Esophagus muscularis mucosa (tissue), 4 donors: ENCODE data around the gene GLS. TPM values are rescaled to one million over a fixed set of nuclear protein-coding genes. Genes with fewer than 3 reads are reported as not detected.
A peak's percentile ranks its signal among the peaks of the same experiment; 100 is the strongest.
"Not testable (repeated sequence)": the region's sequence is repeated elsewhere in the genome, so short reads cannot be mapped to it uniquely, and the experiment has no call there.

ENCODE experiments used
- DNase-seq: peaks from one replicate; pipeline ENCODE4 v3.0.0-alpha.2; 2017; ENCODE audit errors: extremely low spot score
- H3K27ac ChIP-seq, 4 donors: fragments of 200-600 bp; sonication (generic); replicated peaks in 1 of 4; 1 replicate in 3 of 4; 2 replicates in 1 of 4; pipeline ENCODE4 v1.5.1; 2016 to 2019; ENCODE audit warnings: mild to moderate bottlenecking in 1 of 4
- H3K27me3 ChIP-seq, 4 donors: fragments of 200-600 bp; sonication (generic); one replicate each; pipeline versions ENCODE4 v1.5.1 to v1.6.0; 2016 to 2019
- H3K36me3 ChIP-seq, 4 donors: fragments of 200-600 bp; sonication (generic); one replicate each; pipeline ENCODE4 v1.5.1; 2016 to 2019
- H3K4me1 ChIP-seq, 4 donors: fragments of 200-600 bp; sonication (generic); one replicate each; pipeline ENCODE4 v1.5.1; 2016 to 2019
- H3K4me3 ChIP-seq, 4 donors: fragments of 200-600 bp; sonication (generic); 1 replicate in 2 of 4; 2 replicates in 2 of 4; pipeline ENCODE4 v1.5.1; 2016 to 2019; ENCODE audit warnings: mild to moderate bottlenecking in 4 of 4, moderate library complexity in 1 of 4
- H3K9me3 ChIP-seq, 4 donors: fragments of 200-600 bp; sonication (generic); 1 replicate in 3 of 4; 2 replicates in 1 of 4; pipeline ENCODE4 v1.5.1; 2016 to 2019
- EP300 ChIP-seq: sonication (generic); formaldehyde crosslinking; IDR thresholded peaks from one replicate; pipeline ENCODE4 v1.6.1; 2017; ENCODE audit warnings: antibody characterized with exemption
- POLR2A ChIP-seq: fragments of 450-650 bp; IDR thresholded peaks from one replicate; pipeline ENCODE4 v1.6.1; 2017; ENCODE audit warnings: antibody characterized with exemption, moderate library complexity, mild to moderate bottlenecking, low read depth
- POLR2AphosphoS5 ChIP-seq, 2 donors: sonication (generic); formaldehyde crosslinking; IDR thresholded peaks; one replicate each; pipeline ENCODE4 v1.6.1; 2017; ENCODE audit warnings: antibody characterized with exemption in 2 of 2
- WGBS: methylation state at CpG from one replicate; pipeline ENCODE4 v1.1.5; 2018; 5-methylcytosine and 5-hydroxymethylcytosine counted together
- intact Hi-C: fragments of 100-400 bp; cut with DNase I; formaldehyde crosslinking; loops from one replicate; pipeline ENCODE4 v1.15.1; 2023
- total RNA-seq, 4 donors: library from RNA; depleted of rRNA; stranded (reverse); fragments of >200 nt; gene quantifications; one replicate each; pipeline versions ENCODE4 v1.1.0 to v1.2.1, GENCODE V29; 2016
- TF ChIP-seq, protein P1 (sequence below), 3 experiments: fragments of 200-600 bp in 2 of 3; fragments of 450-650 bp in 1 of 3; sonication (generic) in 2 of 3; IDR thresholded peaks; one replicate each; pipeline ENCODE4 v1.5.1; 2017 to 2019; ENCODE audit warnings: antibody characterized with exemption in 3 of 3, mild to moderate bottlenecking in 2 of 3, moderate library complexity in 1 of 3

The GLS gene
- total RNA-seq, 4 donors from 2014 or later = 93.6 to 125 (median 94.0) TPM

DNA sequence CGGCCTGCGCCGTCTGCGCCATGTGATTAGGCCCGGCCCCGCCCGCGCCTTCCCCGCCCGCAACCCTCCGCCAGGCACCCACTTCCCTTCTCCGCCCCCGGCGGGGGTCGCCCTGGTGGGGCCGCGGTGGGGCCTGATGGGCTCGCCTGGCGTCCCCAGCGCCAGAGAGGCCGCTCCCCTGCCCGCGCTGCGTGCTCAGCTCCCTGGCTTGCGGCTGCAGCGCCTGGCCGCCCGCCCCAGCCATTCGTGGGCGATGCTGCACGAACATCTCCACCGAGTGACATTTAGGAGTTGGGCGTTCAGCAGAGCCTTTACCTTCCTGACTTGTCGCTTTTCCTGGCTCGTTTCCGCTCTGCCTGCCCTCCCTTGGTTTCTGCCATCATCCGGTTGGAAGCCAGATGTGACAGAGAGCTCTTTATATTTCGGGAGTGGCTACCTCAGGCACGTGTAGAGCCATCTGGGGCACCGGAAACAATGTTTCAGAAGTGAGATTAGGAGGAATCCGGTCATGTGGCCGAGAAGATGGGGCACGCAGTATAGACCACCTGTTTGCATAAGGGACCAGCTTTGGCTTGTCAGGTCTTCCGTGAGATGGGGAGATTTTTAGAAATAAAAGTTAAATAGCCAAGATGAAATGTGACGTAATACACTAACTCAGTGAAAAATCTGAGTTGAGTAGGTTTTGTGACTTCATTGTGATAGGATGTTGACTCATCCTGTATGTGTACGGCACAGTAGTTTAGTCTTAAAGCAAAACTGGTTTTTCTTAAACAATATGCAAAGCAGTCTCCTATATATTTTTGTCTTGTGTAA lies 1.2 kb downstream of the GLS start:
- Histone ChIP-seq H3K9me3 (no peaks in the 10 kb centered on the region), H3K36me3 (no peaks in the 10 kb centered on the region), H3K27me3 (no peaks in the 10 kb centered on the region), H3K4me1 (peaks cover 42 to 50% (median 48%) of the 10 kb centered on the region in 4 donors), H3K4me3 (peak overlapping the region; percentile 92 to 95 (median 94)), H3K27ac (peak overlapping the region; percentile 93 to 98 (median 95))
- peak; percentile 92 for DNase-seq
- TF ChIP-seq POLR2AphosphoS5 (IDR thresholded peaks at IDR 0.05) = peak; percentile 53 to 56
- TF ChIP-seq EP300 = no peak
- no peak for TF ChIP-seq POLR2A
- TF ChIP-seq, protein P1, sequence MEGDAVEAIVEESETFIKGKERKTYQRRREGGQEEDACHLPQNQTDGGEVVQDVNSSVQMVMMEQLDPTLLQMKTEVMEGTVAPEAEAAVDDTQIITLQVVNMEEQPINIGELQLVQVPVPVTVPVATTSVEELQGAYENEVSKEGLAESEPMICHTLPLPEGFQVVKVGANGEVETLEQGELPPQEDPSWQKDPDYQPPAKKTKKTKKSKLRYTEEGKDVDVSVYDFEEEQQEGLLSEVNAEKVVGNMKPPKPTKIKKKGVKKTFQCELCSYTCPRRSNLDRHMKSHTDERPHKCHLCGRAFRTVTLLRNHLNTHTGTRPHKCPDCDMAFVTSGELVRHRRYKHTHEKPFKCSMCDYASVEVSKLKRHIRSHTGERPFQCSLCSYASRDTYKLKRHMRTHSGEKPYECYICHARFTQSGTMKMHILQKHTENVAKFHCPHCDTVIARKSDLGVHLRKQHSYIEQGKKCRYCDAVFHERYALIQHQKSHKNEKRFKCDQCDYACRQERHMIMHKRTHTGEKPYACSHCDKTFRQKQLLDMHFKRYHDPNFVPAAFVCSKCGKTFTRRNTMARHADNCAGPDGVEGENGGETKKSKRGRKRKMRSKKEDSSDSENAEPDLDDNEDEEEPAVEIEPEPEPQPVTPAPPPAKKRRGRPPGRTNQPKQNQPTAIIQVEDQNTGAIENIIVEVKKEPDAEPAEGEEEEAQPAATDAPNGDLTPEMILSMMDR (IDR thresholded peaks at IDR 0.05) = no peak
- 0% methylated on average over 24 of the region's 46 CpGs for WGBS
- intact Hi-C loops = no loop called here

DNA sequence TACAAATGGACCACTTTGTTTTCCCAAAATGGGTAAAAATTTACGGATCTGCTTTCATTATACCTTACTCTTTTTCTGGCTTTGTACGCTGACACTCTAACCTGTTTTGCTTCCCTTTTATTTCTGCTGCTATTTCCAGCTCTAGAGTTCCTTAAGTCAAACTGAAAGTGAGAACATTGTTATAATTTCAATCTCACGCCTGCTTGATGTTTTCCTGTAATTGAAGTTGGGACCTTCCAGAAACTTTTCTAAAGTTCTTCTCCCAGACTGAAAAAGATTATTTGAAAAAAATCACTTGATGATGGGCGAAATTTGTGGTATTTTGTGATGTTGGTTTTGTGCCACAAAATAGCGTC lies 1.8 kb downstream of the GLS start:
- intact Hi-C loops = no loop called here
- 6% methylated on average over 5 of the region's 5 CpGs for WGBS

DNA sequence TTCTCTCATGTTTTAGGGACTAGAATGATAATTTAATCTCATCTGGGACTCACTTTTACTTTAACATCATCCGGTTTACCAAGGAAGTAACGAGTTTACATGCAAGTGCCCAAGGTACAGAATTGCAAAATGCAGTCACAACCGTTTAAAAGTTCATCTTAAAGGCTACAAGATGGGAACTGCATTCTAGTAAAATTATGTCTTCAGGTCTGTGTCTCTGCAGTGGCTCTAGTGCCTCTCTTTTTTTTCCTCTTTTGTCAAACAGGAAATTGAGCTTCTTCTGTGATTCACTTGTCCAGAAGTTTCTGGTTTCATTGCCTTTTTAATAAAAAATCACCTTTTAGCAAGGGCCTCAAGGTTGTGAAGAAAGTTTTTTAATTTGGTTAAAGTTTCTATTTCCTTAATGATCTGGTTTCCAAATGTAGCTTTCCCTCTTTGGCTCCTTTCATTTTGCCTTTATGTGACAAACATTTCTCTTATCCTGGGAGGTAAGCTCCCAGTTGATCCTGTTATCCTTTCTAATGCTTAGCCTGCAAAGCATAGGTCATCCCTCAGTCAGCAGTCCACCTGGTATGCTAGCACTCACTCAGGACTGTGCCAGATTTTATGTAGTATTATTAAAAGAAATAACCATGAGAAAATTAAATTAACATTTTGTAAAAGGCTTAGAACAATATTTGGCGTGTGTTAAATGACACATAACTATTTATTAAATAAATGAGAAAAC lies 2.4 kb downstream of the GLS start:
- Histone ChIP-seq H3K27me3 (no peaks in the 10 kb centered on the region), H3K27ac (peak overlapping the region; percentile 93 to 98 (median 95)), H3K36me3 (no peaks in the 10 kb centered on the region), H3K9me3 (no peaks in the 10 kb centered on the region), H3K4me3 (peak overlapping the region; percentile 92 to 95 (median 94)), H3K4me1 (peaks cover 53 to 62% (median 60%) of the 10 kb centered on the region in 4 donors)
- intact Hi-C loops = no loop called here
- WGBS = 38% methylated on average over 4 of the region's 4 CpGs
- no peak for DNase-seq
- TF ChIP-seq EP300 (no peak), POLR2AphosphoS5 (IDR thresholded peaks at IDR 0.05) (no peak), POLR2A (no peak)
- TF ChIP-seq, protein P1 (IDR thresholded peaks at IDR 0.05) = no peak

More for the DNA sequence above, 1.8 kb downstream of the GLS start:
- Histone ChIP-seq H3K27me3 (no peaks in the 10 kb centered on the region), H3K4me1 (peaks cover 47 to 56% (median 54%) of the 10 kb centered on the region in 4 donors), H3K36me3 (no peaks in the 10 kb centered on the region), H3K27ac (peak overlapping the region; percentile 93 to 98 (median 95)), H3K4me3 (peak overlapping the region; percentile 92 to 95 (median 94)), H3K9me3 (no peaks in the 10 kb centered on the region)
- DNase-seq = no peak
- TF ChIP-seq POLR2AphosphoS5 (IDR thresholded peaks at IDR 0.05) (no peak), POLR2A (no peak), EP300 (no peak)
- TF ChIP-seq, protein P1 (IDR thresholded peaks at IDR 0.05) = no peak

DNA sequence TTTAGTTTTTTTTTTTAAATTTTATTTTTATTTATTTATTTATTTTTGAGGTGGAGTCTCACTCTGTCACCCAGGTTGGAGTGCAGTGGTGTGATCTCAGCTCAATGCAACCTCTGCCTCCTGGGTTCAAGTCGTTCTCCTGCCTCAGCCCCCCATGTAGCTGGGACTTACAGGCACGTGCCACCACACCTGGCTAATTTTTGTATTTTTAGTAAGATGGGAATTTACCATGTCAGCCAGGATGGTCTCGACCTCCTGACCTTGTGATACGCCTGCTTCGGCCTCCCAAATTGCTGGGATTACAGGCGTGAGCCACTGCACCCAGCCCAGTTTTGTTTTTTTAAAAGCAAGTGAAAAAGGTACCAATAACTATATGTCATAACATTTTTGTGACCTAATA lies 5.2 kb downstream of the GLS start:
- intact Hi-C loops, DNase-seq: not testable (repeated sequence)
- 98% methylated on average over 6 of the region's 6 CpGs for WGBS

DNA sequence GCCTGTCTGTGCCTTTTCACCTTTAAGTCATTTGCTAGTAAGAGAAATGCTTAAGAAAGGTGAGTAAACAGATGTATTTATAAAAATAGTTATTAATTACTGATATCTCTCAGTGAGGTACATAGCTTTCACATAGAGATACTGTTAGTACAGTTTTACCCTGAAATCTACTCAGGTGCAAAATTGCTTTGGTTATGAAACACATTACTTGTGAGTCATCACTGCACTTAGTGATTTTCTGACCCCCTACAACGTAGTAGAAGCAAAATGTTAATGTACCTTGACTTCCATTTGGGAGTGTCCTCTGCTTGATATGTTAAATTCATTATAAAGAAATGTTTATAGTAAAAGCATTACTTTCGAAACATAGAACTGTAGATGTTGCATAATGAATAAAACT lies 6.5 kb downstream of the GLS start:
- DNase-seq = no peak
- no peaks in the 10 kb centered on the region for H3K9me3 ChIP-seq
- peaks cover 65 to 90% (median 86%) of the 10 kb centered on the region in 4 donors for H3K4me1 ChIP-seq
- TF ChIP-seq, protein P1 (IDR thresholded peaks at IDR 0.05) = no peak
- TF ChIP-seq POLR2AphosphoS5 (IDR thresholded peaks at IDR 0.05) (no peak), POLR2A (no peak), EP300 (no peak)
- peak overlapping the region; percentile 2 to 54 (median 42) for H3K27ac ChIP-seq
- H3K36me3 ChIP-seq = no peaks in the 10 kb centered on the region
- no peak overlapping the region for H3K4me3 ChIP-seq
- 38% methylated on average over 2 of the region's 2 CpGs for WGBS
- no peaks in the 10 kb centered on the region for H3K27me3 ChIP-seq
- intact Hi-C loops = no loop called here

More for the DNA sequence above, 5.2 kb downstream of the GLS start:
- not testable (repeated sequence) for H3K9me3 ChIP-seq, H3K36me3 ChIP-seq, H3K4me3 ChIP-seq, H3K27me3 ChIP-seq
- Histone ChIP-seq H3K27ac (peak overlapping the region in 2 of 4 donors; percentile 10 to 40), H3K4me1 (peaks cover 61 to 77% (median 74%) of the 10 kb centered on the region in 4 donors)
